ENCODE data around the gene BICC1. TPM values are rescaled to one million over a fixed set of nuclear protein-coding genes. Genes with fewer than 3 reads are reported as not detected.

Gene BICC1
- total RNA-seq, 2 donors from 2014 or later, result 0.27 to 0.40 TPM

DNA sequence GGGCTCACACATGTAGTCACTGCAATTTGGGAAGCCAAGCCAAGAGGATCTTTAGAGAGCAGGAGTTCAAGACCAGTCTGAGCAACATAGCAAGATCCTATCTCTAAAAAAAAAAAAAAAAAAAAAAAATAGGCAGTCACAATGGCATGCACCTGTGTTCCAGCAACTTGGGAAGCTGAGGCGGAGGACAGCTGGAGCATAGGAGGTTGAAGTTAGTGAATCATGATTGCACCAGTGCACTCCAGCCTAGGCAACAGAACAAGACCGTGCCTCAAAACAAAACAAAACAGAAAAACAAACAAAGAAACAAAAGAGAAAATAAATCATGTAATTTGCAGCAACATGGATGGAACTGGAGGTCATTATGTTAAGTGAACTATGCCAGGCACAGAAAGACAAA, 33.6 kb upstream of the BICC1 start:
- Mint-ChIP-seq H3K27ac (no peak overlapping the region), H3K4me1 (peaks cover 2% of the 10 kb centered on the region), H3K36me3 (ENCODE audit: low read depth) (no peaks in the 10 kb centered on the region), H3K9me3 (no peaks in the 10 kb centered on the region), H3K27me3 (ENCODE audit: insufficient read depth) (no peaks in the 10 kb centered on the region), H3K4me3 (no peak overlapping the region)
- H3K27me3 ChIP-seq (ENCODE audit: control insufficient read depth, insufficient read depth, low read length, poor library complexity, severe bottlenecking), result no peaks in the 10 kb centered on the region
- no peak overlapping the region for H3K4me3 ChIP-seq (ENCODE audit: low read length)
- TF ChIP-seq, protein P1, sequence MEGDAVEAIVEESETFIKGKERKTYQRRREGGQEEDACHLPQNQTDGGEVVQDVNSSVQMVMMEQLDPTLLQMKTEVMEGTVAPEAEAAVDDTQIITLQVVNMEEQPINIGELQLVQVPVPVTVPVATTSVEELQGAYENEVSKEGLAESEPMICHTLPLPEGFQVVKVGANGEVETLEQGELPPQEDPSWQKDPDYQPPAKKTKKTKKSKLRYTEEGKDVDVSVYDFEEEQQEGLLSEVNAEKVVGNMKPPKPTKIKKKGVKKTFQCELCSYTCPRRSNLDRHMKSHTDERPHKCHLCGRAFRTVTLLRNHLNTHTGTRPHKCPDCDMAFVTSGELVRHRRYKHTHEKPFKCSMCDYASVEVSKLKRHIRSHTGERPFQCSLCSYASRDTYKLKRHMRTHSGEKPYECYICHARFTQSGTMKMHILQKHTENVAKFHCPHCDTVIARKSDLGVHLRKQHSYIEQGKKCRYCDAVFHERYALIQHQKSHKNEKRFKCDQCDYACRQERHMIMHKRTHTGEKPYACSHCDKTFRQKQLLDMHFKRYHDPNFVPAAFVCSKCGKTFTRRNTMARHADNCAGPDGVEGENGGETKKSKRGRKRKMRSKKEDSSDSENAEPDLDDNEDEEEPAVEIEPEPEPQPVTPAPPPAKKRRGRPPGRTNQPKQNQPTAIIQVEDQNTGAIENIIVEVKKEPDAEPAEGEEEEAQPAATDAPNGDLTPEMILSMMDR (conservative IDR thresholded peaks at IDR 0.05), result no peak
- no peaks in the 10 kb centered on the region for H3K9me3 ChIP-seq (ENCODE audit: control insufficient read depth, low read length)
- no peak for DNase-seq
- no peak overlapping the region for H3K9ac ChIP-seq (ENCODE audit: extremely low read depth, low read length, poor library complexity, severe bottlenecking)
- no peaks in the 10 kb centered on the region for H3K36me3 ChIP-seq (ENCODE audit: control insufficient read depth, insufficient read depth, low read length)
- H3K27ac ChIP-seq (ENCODE audit: low read depth, low read length), result no peak overlapping the region
- WGBS, 2 experiments (ENCODE audit: insufficient coverage in 1 of 2, insufficient read length in 1 of 2), result 83% methylated on average over 1 of the region's 2 CpGs; no CpG with 5 or more reads in 1 of the 2 experiments
- H3K4me1 ChIP-seq (ENCODE audit: control insufficient read depth, insufficient read depth, low read length), result no peaks in the 10 kb centered on the region

DNA sequence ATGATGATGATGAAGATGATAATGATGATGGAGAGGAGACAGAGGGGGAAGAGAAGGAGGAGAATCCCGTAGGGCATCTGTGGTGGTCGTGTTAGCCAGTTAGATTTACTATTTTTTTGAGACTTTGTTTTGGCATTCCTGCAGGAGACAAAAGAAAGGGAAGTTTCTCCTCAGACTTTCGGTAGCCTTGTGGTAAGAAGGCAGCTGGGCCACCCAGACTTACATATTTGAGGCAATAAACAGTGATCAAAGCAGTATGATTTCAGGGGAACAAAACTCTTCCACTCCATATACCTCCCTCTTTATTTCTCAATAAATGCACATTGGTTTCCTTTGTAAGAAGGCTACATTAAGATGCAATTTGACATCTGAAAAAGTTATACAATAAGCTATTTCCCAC, 32.4 kb upstream of the BICC1 start:
- Histone ChIP-seq H3K4me3 (ENCODE audit: low read length) (no peak overlapping the region), H3K9me3 (ENCODE audit: control insufficient read depth, low read length) (no peaks in the 10 kb centered on the region), H3K36me3 (ENCODE audit: control insufficient read depth, insufficient read depth, low read length) (no peaks in the 10 kb centered on the region), H3K4me1 (ENCODE audit: control insufficient read depth, insufficient read depth, low read length) (no peaks in the 10 kb centered on the region), H3K27ac (ENCODE audit: low read depth, low read length) (no peak overlapping the region), H3K27me3 (ENCODE audit: control insufficient read depth, insufficient read depth, low read length, poor library complexity, severe bottlenecking) (no peaks in the 10 kb centered on the region), H3K9ac (ENCODE audit: extremely low read depth, low read length, poor library complexity, severe bottlenecking) (no peak overlapping the region)
- Mint-ChIP-seq H3K4me1 (peaks cover 2% of the 10 kb centered on the region), H3K27ac (no peak overlapping the region), H3K27me3 (ENCODE audit: insufficient read depth) (no peaks in the 10 kb centered on the region), H3K4me3 (no peak overlapping the region), H3K9me3 (no peaks in the 10 kb centered on the region), H3K36me3 (ENCODE audit: low read depth) (no peaks in the 10 kb centered on the region)
- TF ChIP-seq, protein P1 (conservative IDR thresholded peaks at IDR 0.05), result no peak
- WGBS, 2 experiments (ENCODE audit: insufficient coverage in 1 of 2, insufficient read length in 1 of 2), result 75 to 80% methylated on average over 1 to 3 of the region's 3 CpGs
- DNase-seq, result no peak

DNA sequence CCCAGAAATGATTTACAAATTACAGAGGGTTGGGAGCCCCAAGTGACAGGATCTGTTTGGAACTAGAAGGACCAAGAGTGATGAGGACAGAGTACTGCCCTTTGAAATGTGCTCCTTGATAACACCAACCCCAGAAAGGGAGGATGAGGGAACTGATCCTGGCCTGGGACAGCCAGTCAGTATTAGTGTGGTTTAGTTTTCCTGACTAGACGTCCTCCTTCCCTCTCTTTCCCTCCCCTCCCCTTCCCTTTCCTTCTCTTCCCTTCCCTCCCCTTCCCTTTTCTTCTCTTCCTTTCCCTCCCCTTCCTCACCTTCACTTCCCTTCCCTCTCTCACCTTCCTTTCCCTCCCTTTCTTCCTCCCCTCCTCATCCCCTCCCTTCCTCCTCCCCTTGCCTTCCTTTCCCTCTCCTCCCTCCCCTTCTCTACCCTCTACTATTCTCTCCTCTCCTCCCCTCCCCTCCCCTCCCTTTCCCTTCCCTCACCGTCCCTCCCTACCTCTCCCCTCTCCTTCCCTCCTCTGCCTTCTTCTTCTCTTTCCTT, 31.0 kb upstream of the BICC1 start:
- Mint-ChIP-seq H3K36me3 (ENCODE audit: low read depth) (no peaks in the 10 kb centered on the region), H3K27ac (no peak overlapping the region), H3K27me3 (ENCODE audit: insufficient read depth) (no peaks in the 10 kb centered on the region), H3K9me3 (no peaks in the 10 kb centered on the region), H3K4me1 (peaks cover 2% of the 10 kb centered on the region), H3K4me3 (no peak overlapping the region)
- Histone ChIP-seq H3K4me1 (ENCODE audit: control insufficient read depth, insufficient read depth, low read length) (no peaks in the 10 kb centered on the region), H3K4me3 (ENCODE audit: low read length) (no peak overlapping the region), H3K36me3 (ENCODE audit: control insufficient read depth, insufficient read depth, low read length) (no peaks in the 10 kb centered on the region), H3K9me3 (ENCODE audit: control insufficient read depth, low read length) (no peaks in the 10 kb centered on the region), H3K9ac (ENCODE audit: extremely low read depth, low read length, poor library complexity, severe bottlenecking) (no peak overlapping the region), H3K27ac (ENCODE audit: low read depth, low read length) (no peak overlapping the region), H3K27me3 (ENCODE audit: control insufficient read depth, insufficient read depth, low read length, poor library complexity, severe bottlenecking) (no peaks in the 10 kb centered on the region)
- TF ChIP-seq, protein P1 (conservative IDR thresholded peaks at IDR 0.05), result no peak
- WGBS, 2 experiments (ENCODE audit: insufficient coverage in 1 of 2, insufficient read length in 1 of 2), result 48% methylated on average over 2 of the region's 2 CpGs; no CpG with 5 or more reads in 1 of the 2 experiments
- DNase-seq, result no peak

All from endodermal cell (in vitro differentiated cells).